GM21515 (cell line): ENCODE data around the gene PTK6.
"Not testable (repeated sequence)": the region's sequence is repeated elsewhere in the genome, so short reads cannot be mapped to it uniquely, and the experiment has no call there.

Experiments used
- ATAC-seq: cut with Tn5 transposase; IDR thresholded peaks from one replicate; pipeline ENCODE4 v1.9.1; 2021; ENCODE audit not compliant: unreplicated experiment

Gene PTK6

DNA sequence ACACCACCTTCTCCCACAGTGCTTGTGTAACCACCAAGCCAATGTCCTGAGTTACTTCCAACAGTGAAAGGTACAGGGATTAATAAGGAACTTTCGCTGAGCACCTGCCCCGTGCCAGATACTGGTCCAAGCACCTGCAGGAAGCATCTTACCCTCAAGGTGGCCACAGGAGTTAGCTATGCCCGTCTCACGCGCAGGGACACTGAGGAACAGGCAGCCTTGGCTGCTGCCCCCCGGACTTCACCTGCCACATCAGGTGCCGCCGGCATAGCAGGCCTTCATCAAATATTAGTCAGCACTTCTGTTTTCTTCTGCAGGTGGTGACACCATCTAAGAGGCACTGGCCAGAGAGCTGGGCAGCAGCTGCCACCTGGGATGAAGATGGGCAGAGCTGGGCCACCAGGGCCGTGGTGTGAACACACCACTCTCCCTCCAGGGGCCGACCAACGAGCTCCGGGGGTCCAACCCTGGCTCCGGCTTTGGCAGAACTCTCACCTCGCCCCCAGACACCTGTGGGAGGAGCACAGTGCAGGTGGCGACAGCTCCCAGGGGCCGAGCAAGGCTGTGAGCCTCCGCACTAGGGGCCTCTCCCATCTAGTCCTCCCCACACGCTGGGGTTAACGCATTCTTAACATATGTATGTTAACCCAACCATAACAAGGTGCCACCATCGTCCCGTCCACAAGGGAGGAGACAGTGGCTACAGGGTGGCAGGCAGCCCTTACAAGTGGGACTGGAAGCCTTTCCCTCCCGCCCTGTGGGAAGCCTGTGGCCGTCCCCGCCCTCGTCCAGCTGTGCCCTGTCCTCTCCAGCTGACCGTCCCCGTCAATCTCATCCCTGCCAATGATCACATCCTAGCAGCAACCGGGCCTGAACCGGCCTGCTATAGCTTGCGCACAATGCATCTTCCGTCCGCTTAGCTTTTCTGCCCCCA, 19.5 kb downstream of the PTK6 start:
- ATAC-seq = no peak

GRCh38 chr20:63514520-63514919, 22.7 kb downstream of the PTK6 start:
- not testable (repeated sequence) for ATAC-seq

DNA sequence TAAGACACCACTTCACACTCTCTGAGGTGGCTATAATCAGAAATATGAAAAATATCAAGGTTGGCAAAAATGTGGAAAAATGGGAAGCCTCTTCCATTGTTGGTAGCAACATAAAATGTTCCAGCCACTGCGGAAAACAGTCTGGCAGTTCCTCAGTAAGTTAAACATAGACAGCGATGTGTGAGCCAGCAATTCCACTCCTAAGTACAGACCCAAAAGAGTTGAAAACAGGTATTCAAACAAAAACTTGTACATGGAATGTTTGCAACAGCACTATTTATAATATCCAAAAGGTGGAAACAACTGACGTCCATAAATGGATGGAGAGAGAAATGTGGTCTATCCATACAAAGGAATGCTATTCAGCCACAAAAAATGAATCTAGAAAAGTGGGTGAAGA, 24.0 kb downstream of the PTK6 start:
- no peak for ATAC-seq

DNA sequence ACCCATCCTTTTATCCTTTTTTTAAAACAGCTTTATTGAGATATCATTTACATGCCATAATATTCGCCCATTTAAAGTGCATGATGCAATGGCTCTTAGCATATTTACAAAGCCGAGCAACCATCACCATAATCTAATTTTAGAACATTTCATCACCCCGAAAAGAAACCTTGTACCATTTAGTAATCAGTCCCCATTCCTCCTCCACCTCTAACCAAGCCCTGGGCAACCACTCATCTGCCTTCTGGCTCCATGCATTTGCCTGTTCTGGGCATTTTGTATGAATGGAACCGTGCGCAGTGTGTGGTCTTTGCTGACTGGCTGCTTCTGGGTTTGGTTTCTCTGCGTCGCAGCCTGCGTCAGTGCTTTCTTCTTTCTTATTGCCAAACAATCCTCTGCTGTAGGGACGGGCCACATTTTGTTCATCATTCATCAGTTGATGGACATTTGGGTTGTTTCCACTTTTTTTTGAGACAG, 28.1 kb downstream of the PTK6 start:
- no peak for ATAC-seq

- ATAC-seq = no peak
Measured at GRCh38 chr20:63508072-63508768, 29.0 kb downstream of the PTK6 start.

DNA sequence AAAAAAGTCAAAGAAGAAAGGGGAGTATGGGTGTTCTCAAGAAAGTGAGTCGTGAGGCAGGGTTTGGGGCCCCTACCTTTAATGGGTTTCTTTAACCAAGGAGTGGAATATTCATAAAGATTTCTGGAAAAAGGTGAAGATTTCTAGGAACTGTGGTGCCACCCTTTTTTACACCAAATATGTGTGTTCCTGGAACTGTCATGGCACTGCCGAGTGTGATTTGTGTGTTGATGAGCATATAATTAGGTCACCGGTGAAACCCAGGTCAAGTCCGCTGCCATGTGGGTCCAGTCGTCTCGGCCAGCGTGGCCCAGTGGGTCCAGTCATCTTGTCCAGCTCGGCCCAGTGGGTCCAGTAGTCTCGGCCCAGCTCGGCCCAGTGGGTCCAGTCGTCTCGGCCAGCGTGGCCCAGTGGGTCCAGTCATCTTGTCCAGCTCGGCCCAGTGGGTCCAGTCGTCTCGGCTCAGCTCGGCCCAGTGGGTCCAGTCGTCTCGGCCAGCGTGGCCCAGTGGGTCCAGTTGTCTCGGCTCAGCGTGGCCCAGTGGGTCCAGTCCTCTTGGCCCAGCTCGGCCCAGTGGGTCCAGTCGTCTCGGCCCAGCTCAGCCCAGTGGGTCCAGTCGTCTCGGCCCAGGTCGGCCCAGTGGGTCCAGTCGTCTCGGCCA, 30.0 kb downstream of the PTK6 start:
- ATAC-seq = no peak

DNA sequence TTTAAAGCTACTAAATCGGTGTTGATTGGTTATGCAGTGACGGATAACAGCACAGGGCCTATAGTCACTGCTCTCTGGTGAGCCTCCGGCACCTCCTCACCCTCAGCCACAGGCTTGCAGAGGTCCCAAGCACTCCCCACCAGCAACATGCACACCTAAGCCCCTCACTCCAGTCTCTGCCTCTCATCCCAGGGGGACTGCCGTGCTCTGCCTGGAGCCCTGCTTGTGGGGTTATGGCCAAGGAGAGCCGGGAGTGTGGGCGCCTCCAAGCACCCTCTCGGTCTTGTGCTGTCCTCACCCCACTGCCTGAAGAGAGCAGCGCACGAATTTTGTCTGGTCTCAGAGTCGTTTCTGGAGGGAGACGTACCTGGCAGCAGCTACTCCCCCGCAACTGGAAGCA, 31.5 kb downstream of the PTK6 start:
- no peak for ATAC-seq

- no peak for ATAC-seq
Measured at GRCh38 chr20:63505281-63505680, 31.9 kb downstream of the PTK6 start.

GRCh38 chr20:63504642-63505041, 32.5 kb downstream of the PTK6 start:
- no peak for ATAC-seq

DNA sequence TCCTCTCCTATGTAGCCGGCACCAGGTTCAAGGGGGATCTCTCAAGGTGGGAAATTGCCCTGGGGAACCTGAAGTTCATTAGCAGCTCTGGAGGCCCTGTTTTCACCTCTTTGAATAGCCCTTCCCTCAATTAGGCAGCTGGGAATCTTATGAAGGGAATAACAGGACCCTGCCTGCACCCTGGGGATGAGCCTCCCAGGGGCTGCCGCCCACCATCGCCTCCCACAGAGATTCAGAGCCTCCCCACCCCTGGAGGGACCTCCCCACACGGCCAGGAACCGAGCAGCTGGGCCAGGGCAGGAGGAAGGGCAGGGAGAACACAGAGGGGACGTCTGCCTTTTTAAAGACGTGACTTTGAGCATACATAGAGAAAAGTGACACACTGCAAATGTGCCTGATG, 33.7 kb downstream of the PTK6 start:
- ATAC-seq = no peak

DNA sequence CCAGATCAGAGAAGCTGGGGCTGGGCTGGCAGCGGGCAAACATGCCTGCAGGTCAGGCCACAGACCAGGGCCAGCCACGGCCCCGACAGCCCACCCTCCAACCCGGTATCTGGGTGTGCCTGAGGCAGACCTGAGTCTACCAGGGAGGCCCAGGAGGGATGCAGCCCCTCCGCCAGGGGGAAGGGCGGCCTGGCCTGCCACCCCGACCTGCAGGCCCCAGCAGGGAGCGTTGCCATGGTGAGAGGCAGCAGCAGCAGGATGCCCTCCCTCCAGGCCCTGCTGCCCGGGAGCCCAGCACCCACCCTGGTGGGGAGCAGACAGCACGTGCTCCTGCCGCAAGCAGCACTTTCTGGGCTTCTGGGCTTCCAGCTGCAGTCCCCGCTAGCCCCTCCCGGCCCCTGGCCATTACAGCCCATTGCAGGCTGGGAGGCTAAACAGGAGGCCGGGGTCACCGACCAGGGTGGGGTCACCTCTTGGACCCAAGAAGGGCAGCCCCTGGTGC, 34.5 kb downstream of the PTK6 start:
- ATAC-seq = no peak

- ATAC-seq = no peak
Measured at GRCh38 chr20:63501818-63502670, 35.1 kb downstream of the PTK6 start.

DNA sequence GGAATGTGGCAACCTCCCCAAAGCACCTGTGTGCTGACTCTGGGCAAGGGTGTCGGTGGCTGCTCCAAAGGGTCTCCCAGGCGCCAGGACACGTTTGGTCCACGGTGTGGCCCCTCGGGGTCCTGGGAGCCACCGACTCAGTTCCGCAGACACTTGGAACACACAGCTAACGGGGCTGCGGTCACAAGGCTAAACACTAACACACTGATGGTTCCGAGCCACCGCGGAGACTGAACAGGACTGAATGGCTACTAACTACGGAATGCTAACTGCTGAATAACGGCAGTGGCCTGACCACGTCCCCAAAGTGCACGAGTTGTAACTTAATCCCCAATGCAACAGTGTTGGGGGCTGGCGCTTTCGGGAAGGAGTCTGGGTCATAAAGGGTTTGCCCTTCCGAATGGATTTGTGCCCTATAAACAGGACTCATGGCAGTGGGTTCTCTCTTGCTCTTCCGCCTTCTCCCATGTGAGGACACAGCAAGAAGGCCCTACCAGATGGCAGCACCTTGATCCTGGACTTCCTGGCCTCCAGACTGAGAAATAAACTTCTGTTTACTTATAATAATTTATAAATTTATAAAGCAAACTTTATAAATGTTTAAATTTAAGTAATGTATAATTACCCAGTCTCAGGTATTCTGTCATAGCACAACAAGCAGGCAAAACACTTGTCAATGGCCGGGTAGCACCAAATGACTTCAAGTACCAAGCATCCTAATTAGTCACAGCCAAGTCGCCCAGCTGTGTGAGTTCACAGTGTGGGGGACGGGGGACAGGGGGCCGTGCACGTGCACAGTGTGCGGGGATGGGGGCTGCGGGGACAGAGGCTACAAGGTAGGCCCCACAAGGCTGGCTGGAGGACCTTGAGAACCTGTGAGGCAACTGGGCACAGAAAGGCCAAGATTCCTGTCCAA, 36.0 kb downstream of the PTK6 start:
- no peak for ATAC-seq

DNA sequence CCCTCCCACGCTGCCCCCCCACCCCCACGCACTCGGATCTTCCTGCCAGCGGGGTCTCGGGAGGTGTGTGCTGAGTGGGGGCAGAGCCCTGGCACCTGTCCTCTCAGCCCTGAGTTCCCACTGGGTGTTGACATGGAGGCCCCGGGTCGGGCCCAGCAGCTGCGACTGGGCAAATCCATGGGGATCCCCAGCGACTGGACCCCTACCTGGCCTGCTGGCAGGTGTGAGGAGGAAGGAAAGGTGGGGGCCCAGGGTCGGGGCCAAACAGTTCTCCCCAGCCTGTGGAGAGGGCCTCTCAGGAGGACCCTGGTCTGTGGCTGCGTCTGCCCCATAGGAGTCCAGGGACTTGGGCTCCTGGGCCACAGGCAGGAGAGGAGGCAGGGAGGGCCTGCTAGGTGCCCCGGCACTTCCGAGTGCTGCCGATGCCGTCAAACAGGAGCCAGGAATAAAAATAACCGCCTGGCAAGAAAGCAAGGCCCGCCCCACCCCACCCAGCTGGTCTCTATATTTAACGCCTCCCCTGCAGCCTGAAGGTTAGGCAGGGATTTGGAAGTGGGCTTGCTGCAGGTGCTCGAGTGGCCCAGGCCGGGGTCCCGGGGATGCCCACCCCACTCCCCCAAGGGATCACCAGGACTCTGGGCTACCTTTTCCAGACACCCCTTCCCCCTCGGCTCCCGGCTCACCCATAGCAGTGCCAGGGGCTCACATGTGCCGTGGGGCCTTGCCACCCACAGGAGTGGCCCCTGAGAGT, 36.9 kb downstream of the PTK6 start:
- ATAC-seq = no peak

GRCh38 chr20:63499338-63499969, 37.7 kb downstream of the PTK6 start:
- no peak for ATAC-seq

GRCh38 chr20:63498960-63499337, 38.2 kb downstream of the PTK6 start, which contains the start of gene EEF1A2:
Gene EEF1A2 (minus strand): TSS chr20:63499083. CDS start chr20:63497763, 1,320 bp downstream.
- ATAC-seq = no peak

- ATAC-seq = no peak
Measured at GRCh38 chr20:63497946-63498935, 38.9 kb downstream of the PTK6 start.
